Ascending aorta (tissue), 2 donors: ENCODE data around the gene TM2D1. TPM values are rescaled to one million over a fixed set of nuclear protein-coding genes. Genes with fewer than 3 reads are reported as not detected.
"Not testable (repeated sequence)": the region's sequence is repeated elsewhere in the genome, so short reads cannot be mapped to it uniquely, and the experiment has no call there.

Source experiments
- DNase-seq, 2 donors: peaks; one replicate each; pipeline ENCODE4 v3.0.0-alpha.2; 2019; ENCODE audit warnings: low spot score in 2 of 2
- H3K27ac ChIP-seq, 2 donors: fragments of 200-600 bp; sonication (generic); one replicate each; pipeline ENCODE4 v1.5.1; 2016 to 2017; ENCODE audit warnings: mild to moderate bottlenecking in 1 of 2
- H3K27me3 ChIP-seq: fragments of 200-600 bp; sonication (generic); one replicate; pipeline ENCODE4 v1.5.1; 2017
- H3K36me3 ChIP-seq, 2 donors: fragments of 200-600 bp; sonication (generic); one replicate each; pipeline ENCODE4 v1.5.1; 2016
- H3K4me1 ChIP-seq, 2 donors: fragments of 200-600 bp; sonication (generic); one replicate each; pipeline ENCODE4 v1.5.1; 2016 to 2017; ENCODE audit warnings: mild to moderate bottlenecking in 1 of 2
- H3K4me3 ChIP-seq, 2 donors: fragments of 200-600 bp; sonication (generic); one replicate each; pipeline ENCODE4 v1.5.1; 2016 to 2017; ENCODE audit warnings: mild to moderate bottlenecking in 1 of 2
- H3K9me3 ChIP-seq, 2 donors: fragments of 200-600 bp; sonication (generic); one replicate each; pipeline ENCODE4 v1.5.1; 2016
- intact Hi-C: fragments of 100-400 bp; cut with DNase I; formaldehyde crosslinking; loops from one replicate; pipeline ENCODE4 v1.15.1; 2023
- total RNA-seq: library from RNA; depleted of rRNA; stranded (reverse); fragments of >200 nt; gene quantifications from one replicate; pipeline ENCODE4 v1.1.0, GENCODE V29; 2016
- TF ChIP-seq, protein P1 (sequence below), 3 experiments: fragments of 200-600 bp in 2 of 3; fragments of 450-650 bp in 1 of 3; sonication (generic) in 2 of 3; IDR thresholded peaks; one replicate each; pipeline ENCODE4 v1.5.1; 2016 to 2019; ENCODE audit warnings: antibody characterized with exemption in 3 of 3, mild to moderate bottlenecking in 1 of 3, moderate library complexity in 1 of 3

TM2D1 gene
- total RNA-seq, 1 donor from 2014 or later: 43.2 TPM

DNA sequence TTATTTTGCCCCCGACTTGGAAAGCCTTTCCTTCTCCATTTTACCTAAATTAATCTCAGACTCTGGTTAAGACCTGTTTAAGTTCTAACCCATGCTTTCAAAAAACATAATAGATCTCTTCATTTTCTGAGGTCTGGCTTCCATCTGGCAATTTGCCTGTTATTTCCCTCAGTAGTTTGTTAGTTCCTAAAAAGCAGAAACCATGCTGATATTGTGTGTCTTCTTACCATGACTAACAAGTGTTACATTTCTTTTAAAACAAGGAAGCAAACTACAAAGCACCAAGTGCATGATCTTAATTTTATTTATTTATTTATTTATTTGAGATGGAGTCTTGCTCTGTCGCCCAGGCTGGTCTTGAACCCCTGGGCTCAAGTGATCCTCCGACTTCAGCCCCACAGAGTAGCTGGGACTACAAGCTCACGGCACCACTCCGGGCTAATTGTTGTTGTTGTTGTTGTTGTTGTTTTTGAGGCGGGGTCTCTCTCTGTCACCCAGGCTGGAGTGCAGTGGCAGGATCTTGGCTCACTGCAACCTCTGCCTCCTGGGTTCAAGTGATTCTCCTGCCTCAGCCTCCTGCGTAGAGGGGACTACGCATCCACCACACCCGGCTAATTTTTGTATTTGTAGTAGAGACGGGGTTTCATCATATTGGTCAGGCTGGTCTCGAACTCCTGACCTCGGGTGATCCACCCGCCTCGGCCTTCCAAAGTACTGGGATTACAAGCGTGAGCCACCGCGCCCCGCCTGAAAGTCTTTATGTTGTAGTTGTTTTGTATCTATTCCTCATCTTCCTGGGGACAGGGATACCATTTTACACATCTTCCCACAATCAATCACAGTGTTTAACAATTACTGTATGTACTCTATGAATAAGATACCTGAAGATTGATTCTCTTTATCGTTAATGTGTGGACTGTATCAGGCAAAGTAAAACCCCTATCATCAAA is 16.1 kb upstream of the TM2D1 start:
- DNase-seq: no peak
- peaks cover 0 to 13% of the 10 kb centered on the region in 2 donors for H3K4me1 ChIP-seq
- peak overlapping the region; percentile 97 to 99 for H3K27ac ChIP-seq
- intact Hi-C loops: loop anchor here (5.0 kb wide), 3 partner anchors 96 to 111 kb away; no protein-coding TSS in a partner anchor
- H3K9me3 ChIP-seq: no peaks in the 10 kb centered on the region
- H3K4me3 ChIP-seq: peak overlapping the region; percentile 79 to 94
- no peaks in the 10 kb centered on the region for H3K27me3 ChIP-seq
- no peaks in the 10 kb centered on the region for H3K36me3 ChIP-seq
- TF ChIP-seq, protein P1, sequence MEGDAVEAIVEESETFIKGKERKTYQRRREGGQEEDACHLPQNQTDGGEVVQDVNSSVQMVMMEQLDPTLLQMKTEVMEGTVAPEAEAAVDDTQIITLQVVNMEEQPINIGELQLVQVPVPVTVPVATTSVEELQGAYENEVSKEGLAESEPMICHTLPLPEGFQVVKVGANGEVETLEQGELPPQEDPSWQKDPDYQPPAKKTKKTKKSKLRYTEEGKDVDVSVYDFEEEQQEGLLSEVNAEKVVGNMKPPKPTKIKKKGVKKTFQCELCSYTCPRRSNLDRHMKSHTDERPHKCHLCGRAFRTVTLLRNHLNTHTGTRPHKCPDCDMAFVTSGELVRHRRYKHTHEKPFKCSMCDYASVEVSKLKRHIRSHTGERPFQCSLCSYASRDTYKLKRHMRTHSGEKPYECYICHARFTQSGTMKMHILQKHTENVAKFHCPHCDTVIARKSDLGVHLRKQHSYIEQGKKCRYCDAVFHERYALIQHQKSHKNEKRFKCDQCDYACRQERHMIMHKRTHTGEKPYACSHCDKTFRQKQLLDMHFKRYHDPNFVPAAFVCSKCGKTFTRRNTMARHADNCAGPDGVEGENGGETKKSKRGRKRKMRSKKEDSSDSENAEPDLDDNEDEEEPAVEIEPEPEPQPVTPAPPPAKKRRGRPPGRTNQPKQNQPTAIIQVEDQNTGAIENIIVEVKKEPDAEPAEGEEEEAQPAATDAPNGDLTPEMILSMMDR (IDR thresholded peaks at IDR 0.05): no peak

DNA sequence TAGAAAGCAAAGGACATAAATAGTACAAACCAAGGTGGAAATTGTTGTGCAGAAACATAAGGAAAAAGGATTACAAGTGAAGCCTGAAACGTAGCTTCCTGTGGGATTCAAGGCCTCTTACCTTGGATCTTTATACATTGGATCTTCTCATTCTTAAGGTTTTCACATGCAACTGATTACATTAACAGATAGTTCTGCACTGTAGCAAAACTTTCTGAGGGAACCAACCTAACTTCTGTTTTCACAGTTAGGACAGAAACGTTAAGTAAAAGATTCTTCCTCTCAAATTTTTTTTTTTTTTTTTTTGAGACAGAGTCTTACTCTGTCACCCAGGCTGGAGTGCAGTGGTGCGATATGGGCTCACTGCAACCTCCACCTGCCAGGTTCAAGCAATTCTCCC is 7.8 kb upstream of the TM2D1 start:
- no peaks in the 10 kb centered on the region for H3K36me3 ChIP-seq
- no peak overlapping the region for H3K27ac ChIP-seq
- TF ChIP-seq, protein P1 (IDR thresholded peaks at IDR 0.05): no peak
- intact Hi-C loops: loop anchor here (10.0 kb wide), 1 partner anchor 1248 kb away; no protein-coding TSS in a partner anchor
- H3K4me3 ChIP-seq: no peak overlapping the region
- H3K9me3 ChIP-seq: no peaks in the 10 kb centered on the region
- no peak for DNase-seq
- H3K27me3 ChIP-seq: no peaks in the 10 kb centered on the region
- H3K4me1 ChIP-seq: no peaks in the 10 kb centered on the region

DNA sequence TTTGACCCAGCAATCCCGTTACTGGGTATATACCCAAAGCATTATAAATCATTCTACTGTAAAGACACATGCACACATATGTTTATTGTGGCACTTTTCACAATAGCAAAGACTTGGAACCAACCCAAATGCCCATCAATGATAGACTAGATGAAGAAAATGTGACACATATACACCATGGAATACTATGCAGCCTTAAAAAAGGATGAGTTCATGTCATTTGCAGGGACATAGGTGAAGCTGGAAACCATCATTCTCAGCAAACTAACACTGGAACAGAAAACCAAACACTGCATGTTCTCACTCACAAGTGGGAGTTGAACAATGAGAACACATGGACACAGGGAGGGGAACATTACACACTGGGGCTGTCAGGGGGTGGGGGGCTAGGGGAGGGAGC is 5.7 kb upstream of the TM2D1 start:
- not testable (repeated sequence) for H3K27me3 ChIP-seq, DNase-seq, H3K9me3 ChIP-seq, H3K4me1 ChIP-seq, H3K4me3 ChIP-seq, H3K36me3 ChIP-seq, H3K27ac ChIP-seq
- intact Hi-C loops: loop anchor here (10.0 kb wide), 1 partner anchor 1246 kb away; no protein-coding TSS in a partner anchor

DNA sequence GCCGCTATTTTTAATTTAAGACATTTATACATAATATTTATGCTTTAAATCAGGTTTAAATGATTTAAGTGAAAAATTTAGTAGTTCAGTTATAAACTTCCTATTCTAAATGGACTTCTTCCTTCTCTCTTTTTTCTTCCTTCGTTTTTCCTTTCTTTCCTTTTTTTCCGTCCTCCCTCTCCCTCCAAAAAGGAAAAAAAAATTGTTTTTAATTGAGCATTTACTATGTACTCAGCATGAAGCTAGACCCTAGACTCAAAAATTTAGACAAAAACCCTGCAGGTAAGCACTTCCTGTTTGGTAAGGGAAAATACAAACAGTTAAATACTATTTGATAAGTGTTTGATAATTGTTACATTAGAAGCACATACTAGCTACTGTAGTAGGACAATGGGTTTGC is 2.6 kb upstream of the TM2D1 start:
- intact Hi-C loops: loop anchor here (10.0 kb wide), 2 partner anchors 123 to 673 kb away; no protein-coding TSS in a partner anchor
- Histone ChIP-seq H3K27me3 (no peaks in the 10 kb centered on the region), H3K4me3 (no peak overlapping the region), H3K27ac (no peak overlapping the region), H3K9me3 (no peaks in the 10 kb centered on the region), H3K4me1 (peaks cover 6 to 10% of the 10 kb centered on the region in 2 donors), H3K36me3 (no peaks in the 10 kb centered on the region)
- DNase-seq: no peak
- TF ChIP-seq, protein P1 (IDR thresholded peaks at IDR 0.05): no peak

DNA sequence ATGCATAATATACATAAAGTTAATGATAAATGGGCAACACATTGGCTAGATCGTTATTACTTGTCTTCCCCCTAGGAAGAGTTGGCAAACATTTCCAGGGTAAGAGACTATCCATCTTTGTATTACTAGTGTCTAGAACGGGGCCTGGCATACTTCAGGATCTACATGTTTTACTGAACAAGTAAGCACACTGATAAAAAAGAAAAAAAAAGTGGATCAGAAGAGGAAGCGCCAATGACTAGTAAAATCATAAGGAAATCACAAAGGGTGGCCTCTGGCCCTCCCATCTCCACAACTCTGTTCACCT is 482 bp downstream of the TM2D1 start:
- H3K9me3 ChIP-seq: no peaks in the 10 kb centered on the region
- TF ChIP-seq, protein P1 (IDR thresholded peaks at IDR 0.05): no peak
- peak overlapping the region; percentile 79 to 81 for H3K4me3 ChIP-seq
- H3K4me1 ChIP-seq: peaks cover 6 to 12% of the 10 kb centered on the region in 2 donors
- H3K27me3 ChIP-seq: no peaks in the 10 kb centered on the region
- DNase-seq: no peak
- H3K27ac ChIP-seq: peak overlapping the region; percentile 89 to 96
- H3K36me3 ChIP-seq: peaks cover 4 to 11% of the 10 kb centered on the region in 2 donors
- intact Hi-C loops: loop anchor here (5.0 to 10.0 kb wide), 3 partner anchors 120 to 670 kb away; no protein-coding TSS in a partner anchor

DNA sequence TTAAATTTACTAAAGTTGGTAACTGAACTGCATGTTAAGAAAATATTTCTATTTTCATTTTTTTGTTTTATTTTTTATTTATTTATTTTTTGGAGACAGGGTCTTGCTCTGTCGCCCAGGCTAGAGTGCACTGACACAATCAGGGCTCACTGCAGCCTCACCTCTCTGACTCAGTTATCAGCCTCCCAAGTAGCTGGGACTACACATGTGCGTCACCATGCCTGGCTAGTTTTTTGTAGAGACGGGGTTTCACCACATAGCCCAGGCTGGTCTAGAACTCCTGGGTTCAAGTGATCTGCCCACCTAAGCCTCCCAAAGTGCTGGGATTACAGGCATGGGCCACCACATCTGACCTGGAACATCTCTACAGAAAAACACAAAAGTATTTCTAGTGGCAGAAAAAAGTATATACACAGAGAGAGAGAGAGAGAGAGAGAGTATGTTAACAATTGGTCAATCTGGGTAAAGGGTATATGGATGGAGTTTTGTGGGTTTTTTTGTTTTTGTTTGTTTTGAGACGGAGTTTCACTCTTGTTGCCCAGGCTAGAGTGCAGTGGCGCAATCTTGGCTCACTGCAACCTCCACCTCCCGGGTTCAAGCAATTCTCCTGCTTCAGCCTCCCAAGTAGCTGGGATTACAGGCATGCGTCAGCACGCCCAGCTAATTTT is 5.8 kb downstream of the TM2D1 start:
- H3K4me1 ChIP-seq, H3K27me3 ChIP-seq, H3K9me3 ChIP-seq, intact Hi-C loops, DNase-seq, H3K4me3 ChIP-seq, H3K27ac ChIP-seq: not testable (repeated sequence)
- peaks cover 7 to 13% of the 10 kb centered on the region in 2 donors for H3K36me3 ChIP-seq
